SK-N-SH (cell line): ENCODE data around the gene MVD. TPM values are rescaled to one million over a fixed set of nuclear protein-coding genes. Genes with fewer than 3 reads are reported as not detected.

Experiments
- CTCF ChIA-PET: fragments of 300-600, 350-600 bp; formaldehyde crosslinking; extraction: SDS; loops from one replicate; lab custom pipeline; 2021; lab: Yijun Ruan, JAX
- POLR2A ChIA-PET: fragments of 350-600 bp; sonication (Branson Sonifier 250); formaldehyde crosslinking; extraction: SDS; loops from one replicate; lab custom pipeline; 2020; ENCODE audit warnings: antibody characterized with exemption, inconsistent platforms; lab: Yijun Ruan, JAX
- DNase-seq: peaks from one replicate; pipeline ENCODE4 v3.0.0; 2012
- H2AFZ ChIP-seq: fragments of 200-600 bp; sonication (generic); 2 replicates; pipeline ENCODE4 v1.8.1; 2016; ENCODE audit warnings: antibody characterized with exemption, mild to moderate bottlenecking, low read depth
- H3F3A ChIP-seq: fragments of 200-600 bp; sonication (generic); replicated peaks from 2 replicates; pipeline ENCODE3; 2016; ENCODE audit warnings: antibody characterized with exemption, mild to moderate bottlenecking; ENCODE audit not compliant: insufficient read depth
- H3K27ac ChIP-seq, 2 experiments: fragments of 200-500 bp in 1 of 2; fragments of 200-600 bp in 1 of 2; sonication (Bioruptor generic) in 1 of 2; sonication (generic), shearing (Covaris generic) in 1 of 2; 2 replicates each; pipeline versions ENCODE4 v1.5.1 to v1.6.1; 2014 to 2016; ENCODE audit warnings: low read depth in 2 of 2, inconsistent platforms in 1 of 2, low read length in 1 of 2, mild to moderate bottlenecking in 1 of 2, mixed read lengths in 1 of 2
- H3K27me3 ChIP-seq: fragments of 200-600 bp; sonication (generic), shearing (Covaris generic); 2 replicates; pipeline ENCODE4 v1.6.1; 2016; ENCODE audit warnings: mixed run types; ENCODE audit not compliant: insufficient read depth
- H3K36me3 ChIP-seq, 2 experiments: fragments of 200-500 bp in 1 of 2; fragments of 200-600 bp in 1 of 2; sonication (Bioruptor generic) in 1 of 2; sonication (generic) in 1 of 2; replicated peaks in 1 of 2; 2 replicates each; pipeline versions ENCODE3 to v1.5.1; 2014 to 2016; ENCODE audit warnings: low read length in 1 of 2, mild to moderate bottlenecking in 1 of 2; ENCODE audit not compliant: insufficient read depth in 2 of 2, control insufficient read depth in 1 of 2
- H3K4me1 ChIP-seq, 2 experiments: fragments of 200-500 bp in 1 of 2; fragments of 200-600 bp in 1 of 2; sonication (Bioruptor generic) in 1 of 2; sonication (generic), shearing (Covaris generic) in 1 of 2; 2 replicates each; pipeline versions ENCODE4 v1.5.1 to v1.6.1; 2014 to 2016; ENCODE audit warnings: low read depth in 1 of 2, low read length in 1 of 2, mixed run types in 1 of 2; ENCODE audit not compliant: insufficient read depth in 2 of 2, control insufficient read depth in 1 of 2
- H3K4me2 ChIP-seq: fragments of 200-600 bp; sonication (generic), shearing (Covaris generic); 2 replicates; pipeline ENCODE4 v1.6.1; 2017; ENCODE audit warnings: mixed run types
- H3K4me3 ChIP-seq, 2 experiments: fragments of 200-500 bp in 1 of 2; fragments of 200-600 bp in 1 of 2; sonication (Bioruptor generic) in 1 of 2; sonication (generic), shearing (Covaris generic) in 1 of 2; 2 replicates each; pipeline versions ENCODE4 v1.5.1 to v1.8.1; 2014 to 2016; ENCODE audit warnings: low read depth in 2 of 2, inconsistent platforms in 1 of 2, low read length in 1 of 2, mild to moderate bottlenecking in 1 of 2, mixed read lengths in 1 of 2, moderate library complexity in 1 of 2
- H3K79me2 ChIP-seq: fragments of 200-600 bp; sonication (generic); 2 replicates; pipeline ENCODE4 v1.8.1; 2017; ENCODE audit warnings: mild to moderate bottlenecking; ENCODE audit not compliant: insufficient read depth
- H3K9ac ChIP-seq: fragments of 200-600 bp; sonication (generic); 2 replicates; pipeline ENCODE4 v1.6.1; 2017; ENCODE audit warnings: mixed run types
- H3K9me2 ChIP-seq: fragments of 200-600 bp; sonication (generic); 2 replicates; pipeline ENCODE4 v1.6.1; 2017; ENCODE audit warnings: mixed run types
- H3K9me3 ChIP-seq: fragments of 200-600 bp; sonication (generic); 2 replicates; pipeline ENCODE4 v1.6.1; 2017; ENCODE audit warnings: mixed run types, mild to moderate bottlenecking, moderate library complexity
- H4K20me1 ChIP-seq: fragments of 200-600 bp; sonication (generic); 2 replicates; pipeline ENCODE4 v1.6.1; 2017; ENCODE audit warnings: mild to moderate bottlenecking, mixed run types; ENCODE audit not compliant: insufficient read depth
- CHD2 ChIP-seq: fragments of 150-350 bp; IDR thresholded peaks from 2 replicates; pipeline ENCODE4 v1.6.1; 2018; ENCODE audit warnings: low read length; ENCODE audit not compliant: partially characterized antibody
- ELF1 ChIP-seq: IDR thresholded peaks from 2 replicates; pipeline ENCODE4 v1.4.0; 2012
- EP300 ChIP-seq, 2 experiments: IDR thresholded peaks; 2 replicates each; pipeline versions ENCODE4 v1.4.0 to v1.6.1; 2012; ENCODE audit warnings: borderline replicate concordance in 1 of 2, low read depth in 1 of 2, low read length in 1 of 2
- FOXJ3 ChIP-seq: sonication (generic); formaldehyde crosslinking; IDR thresholded peaks from 2 replicates; pipeline ENCODE4 v1.5.1; 2020; ENCODE audit warnings: mild to moderate bottlenecking, missing genetic modification reagents
- GABPA ChIP-seq: IDR thresholded peaks from 2 replicates; pipeline ENCODE4 v1.4.0; 2012; ENCODE audit warnings: low read depth, mild to moderate bottlenecking
- GATA2 ChIP-seq: sonication (generic); formaldehyde crosslinking; IDR thresholded peaks from 2 replicates; pipeline ENCODE4 v1.5.0; 2020; ENCODE audit warnings: mild to moderate bottlenecking, missing genetic modification reagents
- JUND ChIP-seq: IDR thresholded peaks from 2 replicates; pipeline ENCODE4 v1.4.0; 2012
- MAX ChIP-seq: IDR thresholded peaks from 2 replicates; pipeline ENCODE4 v1.4.0; 2012; ENCODE audit warnings: low read depth
- MXI1 ChIP-seq: IDR thresholded peaks from 2 replicates; pipeline ENCODE4 v1.6.1; 2012; ENCODE audit warnings: mild to moderate bottlenecking, low read depth, low read length, improper control_type of control experiment
- NRF1 ChIP-seq: IDR thresholded peaks from 2 replicates; pipeline ENCODE4 v1.6.1; 2012; ENCODE audit warnings: low read depth, mild to moderate bottlenecking, low read length
- RCOR1 ChIP-seq: fragments of 150-350 bp; IDR thresholded peaks from 2 replicates; pipeline ENCODE4 v1.6.1; 2017; ENCODE audit warnings: antibody characterized with exemption, low read length
- RFX5 ChIP-seq: IDR thresholded peaks from 2 replicates; pipeline ENCODE4 v1.6.1; 2012; ENCODE audit warnings: mild to moderate bottlenecking, improper control_type of control experiment, low read length
- SMC3 ChIP-seq: IDR thresholded peaks from 2 replicates; pipeline ENCODE4 v1.6.1; 2012; ENCODE audit warnings: low read depth, low read length, improper control_type of control experiment
- TAF1 ChIP-seq: IDR thresholded peaks from 2 replicates; pipeline ENCODE4 v1.6.1; 2012; ENCODE audit warnings: low read depth, mild to moderate bottlenecking, low read length, moderate library complexity, borderline replicate concordance
- TCF12 ChIP-seq: IDR thresholded peaks from 2 replicates; pipeline ENCODE4 v1.4.0; 2012
- USF2 ChIP-seq: fragments of 150-350 bp; IDR thresholded peaks from 2 replicates; pipeline ENCODE4 v1.6.1; 2017; ENCODE audit warnings: antibody characterized with exemption, low read length, low read depth, borderline replicate concordance
- YY1 ChIP-seq: IDR thresholded peaks from 2 replicates; pipeline ENCODE4 v1.4.0; 2012; ENCODE audit warnings: low read depth, mild to moderate bottlenecking
- WGBS: methylation state at CpG from one replicate; pipeline ENCODE4 v1.1.6; 2017; ENCODE audit warnings: low lambda C conversion rate; 5-methylcytosine and 5-hydroxymethylcytosine counted together
- polyA plus RNA-seq, 3 experiments: library from polyadenylated mRNA; depleted of rRNA; stranded (reverse); fragments of >200 nt; gene quantifications; 2 replicates each; pipeline ENCODE4 v1.2.3, GENCODE V29; 2012
- TF ChIP-seq, protein P1 (sequence below): fragments of 150-350 bp; IDR thresholded peaks from 2 replicates; pipeline ENCODE4 v1.6.1; 2016; ENCODE audit warnings: mild to moderate bottlenecking, low read depth, low read length
- TF ChIP-seq, protein P2 (sequence below): IDR thresholded peaks from 2 replicates; pipeline ENCODE4 v1.6.1; 2012; ENCODE audit warnings: mild to moderate bottlenecking, low read depth, low read length, moderate library complexity
- TF ChIP-seq, protein P3 (sequence below): fragments of 200-600 bp; sonication (generic); IDR thresholded peaks from 2 replicates; pipeline ENCODE4 v1.6.1; 2017; ENCODE audit warnings: antibody characterized with exemption, mild to moderate bottlenecking, moderate library complexity

The MVD gene
- polyA plus RNA-seq, 1 of the 3 experiments (the other 2 are of a cell fraction), result 15.7 TPM

DNA sequence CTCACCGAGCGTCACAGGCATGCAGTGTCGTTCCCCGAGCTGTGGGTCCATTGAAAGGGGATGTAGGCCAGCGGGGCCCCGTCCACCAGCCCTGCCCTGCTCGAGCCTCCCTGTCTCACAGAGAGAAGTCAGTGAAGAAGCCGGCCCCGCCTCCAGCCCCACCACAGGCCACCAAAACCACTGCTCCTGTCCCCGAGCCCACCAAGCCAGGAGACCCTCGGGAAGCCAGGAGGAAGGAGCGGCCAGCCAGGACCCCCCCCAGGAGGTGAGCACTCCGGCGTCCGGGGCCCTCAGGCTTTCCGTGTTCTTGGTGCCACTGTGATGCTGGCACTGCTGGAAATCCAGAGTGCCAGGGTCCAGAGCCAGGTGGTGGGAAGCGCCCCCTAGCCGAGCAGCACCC, 38.4 kb downstream of the MVD start:
- H3F3A ChIP-seq, result no peaks in the 10 kb centered on the region
- no peaks in the 10 kb centered on the region for H3K27me3 ChIP-seq
- no peaks in the 10 kb centered on the region for H3K9me3 ChIP-seq
- no peaks in the 10 kb centered on the region for H3K79me2 ChIP-seq
- H3K9ac ChIP-seq, result no peak overlapping the region
- peaks cover 8 to 48% of the 10 kb centered on the region in 2 experiments for H3K36me3 ChIP-seq
- 98% methylated on average over 8 of the region's 18 CpGs for WGBS
- H3K4me1 ChIP-seq, result no peaks in the 10 kb centered on the region
- no peak overlapping the region for H3K4me3 ChIP-seq
- H3K9me2 ChIP-seq, result no peaks in the 10 kb centered on the region
- peaks cover 5% of the 10 kb centered on the region; the same call in 1 of the 2 replicates for H4K20me1 ChIP-seq
- no peak for TF ChIP-seq FOXJ3 (CRISPR knock-in tag)
- TF ChIP-seq, protein P1, sequence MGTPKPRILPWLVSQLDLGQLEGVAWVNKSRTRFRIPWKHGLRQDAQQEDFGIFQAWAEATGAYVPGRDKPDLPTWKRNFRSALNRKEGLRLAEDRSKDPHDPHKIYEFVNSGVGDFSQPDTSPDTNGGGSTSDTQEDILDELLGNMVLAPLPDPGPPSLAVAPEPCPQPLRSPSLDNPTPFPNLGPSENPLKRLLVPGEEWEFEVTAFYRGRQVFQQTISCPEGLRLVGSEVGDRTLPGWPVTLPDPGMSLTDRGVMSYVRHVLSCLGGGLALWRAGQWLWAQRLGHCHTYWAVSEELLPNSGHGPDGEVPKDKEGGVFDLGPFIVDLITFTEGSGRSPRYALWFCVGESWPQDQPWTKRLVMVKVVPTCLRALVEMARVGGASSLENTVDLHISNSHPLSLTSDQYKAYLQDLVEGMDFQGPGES, result no peak
- TF ChIP-seq EP300 (IDR thresholded peaks at IDR 0.05; ENCODE audit: borderline replicate concordance in 1 of 2, low read depth in 1 of 2, low read length in 1 of 2), result no peak
- TF ChIP-seq SMC3, result no peak
- no peak for TF ChIP-seq USF2
- no peak for TF ChIP-seq RFX5
- no peak for TF ChIP-seq ELF1
- TF ChIP-seq MXI1, result no peak
- TF ChIP-seq RCOR1, result no peak
- TF ChIP-seq YY1, result no peak
- TF ChIP-seq, protein P2, sequence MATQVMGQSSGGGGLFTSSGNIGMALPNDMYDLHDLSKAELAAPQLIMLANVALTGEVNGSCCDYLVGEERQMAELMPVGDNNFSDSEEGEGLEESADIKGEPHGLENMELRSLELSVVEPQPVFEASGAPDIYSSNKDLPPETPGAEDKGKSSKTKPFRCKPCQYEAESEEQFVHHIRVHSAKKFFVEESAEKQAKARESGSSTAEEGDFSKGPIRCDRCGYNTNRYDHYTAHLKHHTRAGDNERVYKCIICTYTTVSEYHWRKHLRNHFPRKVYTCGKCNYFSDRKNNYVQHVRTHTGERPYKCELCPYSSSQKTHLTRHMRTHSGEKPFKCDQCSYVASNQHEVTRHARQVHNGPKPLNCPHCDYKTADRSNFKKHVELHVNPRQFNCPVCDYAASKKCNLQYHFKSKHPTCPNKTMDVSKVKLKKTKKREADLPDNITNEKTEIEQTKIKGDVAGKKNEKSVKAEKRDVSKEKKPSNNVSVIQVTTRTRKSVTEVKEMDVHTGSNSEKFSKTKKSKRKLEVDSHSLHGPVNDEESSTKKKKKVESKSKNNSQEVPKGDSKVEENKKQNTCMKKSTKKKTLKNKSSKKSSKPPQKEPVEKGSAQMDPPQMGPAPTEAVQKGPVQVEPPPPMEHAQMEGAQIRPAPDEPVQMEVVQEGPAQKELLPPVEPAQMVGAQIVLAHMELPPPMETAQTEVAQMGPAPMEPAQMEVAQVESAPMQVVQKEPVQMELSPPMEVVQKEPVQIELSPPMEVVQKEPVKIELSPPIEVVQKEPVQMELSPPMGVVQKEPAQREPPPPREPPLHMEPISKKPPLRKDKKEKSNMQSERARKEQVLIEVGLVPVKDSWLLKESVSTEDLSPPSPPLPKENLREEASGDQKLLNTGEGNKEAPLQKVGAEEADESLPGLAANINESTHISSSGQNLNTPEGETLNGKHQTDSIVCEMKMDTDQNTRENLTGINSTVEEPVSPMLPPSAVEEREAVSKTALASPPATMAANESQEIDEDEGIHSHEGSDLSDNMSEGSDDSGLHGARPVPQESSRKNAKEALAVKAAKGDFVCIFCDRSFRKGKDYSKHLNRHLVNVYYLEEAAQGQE, result no peak
- TF ChIP-seq GATA2, result no peak
- TF ChIP-seq TAF1, result no peak
- no peak for TF ChIP-seq MAX
- TF ChIP-seq, protein P3, sequence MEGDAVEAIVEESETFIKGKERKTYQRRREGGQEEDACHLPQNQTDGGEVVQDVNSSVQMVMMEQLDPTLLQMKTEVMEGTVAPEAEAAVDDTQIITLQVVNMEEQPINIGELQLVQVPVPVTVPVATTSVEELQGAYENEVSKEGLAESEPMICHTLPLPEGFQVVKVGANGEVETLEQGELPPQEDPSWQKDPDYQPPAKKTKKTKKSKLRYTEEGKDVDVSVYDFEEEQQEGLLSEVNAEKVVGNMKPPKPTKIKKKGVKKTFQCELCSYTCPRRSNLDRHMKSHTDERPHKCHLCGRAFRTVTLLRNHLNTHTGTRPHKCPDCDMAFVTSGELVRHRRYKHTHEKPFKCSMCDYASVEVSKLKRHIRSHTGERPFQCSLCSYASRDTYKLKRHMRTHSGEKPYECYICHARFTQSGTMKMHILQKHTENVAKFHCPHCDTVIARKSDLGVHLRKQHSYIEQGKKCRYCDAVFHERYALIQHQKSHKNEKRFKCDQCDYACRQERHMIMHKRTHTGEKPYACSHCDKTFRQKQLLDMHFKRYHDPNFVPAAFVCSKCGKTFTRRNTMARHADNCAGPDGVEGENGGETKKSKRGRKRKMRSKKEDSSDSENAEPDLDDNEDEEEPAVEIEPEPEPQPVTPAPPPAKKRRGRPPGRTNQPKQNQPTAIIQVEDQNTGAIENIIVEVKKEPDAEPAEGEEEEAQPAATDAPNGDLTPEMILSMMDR, result no peak
- TF ChIP-seq NRF1, result no peak
- no peak for TF ChIP-seq CHD2
- no peak for TF ChIP-seq TCF12
- no peak for TF ChIP-seq JUND
- TF ChIP-seq GABPA, result no peak
- TF ChIP-seq, all 33 proteins: peak for 0
- ChIA-PET POLR2A (no interaction called here), CTCF (no interaction called here)
- no peak overlapping the region for H3K27ac ChIP-seq
- no peak overlapping the region for H3K4me2 ChIP-seq
- no peak for DNase-seq
- H2AFZ ChIP-seq, result no peak overlapping the region
